ENCODE measurements around the gene ENC1.

- no peak for TF ChIP-seq EZH2 (IDR thresholded peaks at IDR 0.05; ENCODE audit: insufficient read depth, poor library complexity, severe bottlenecking)
- TF ChIP-seq EZH2phosphoT487 (IDR thresholded peaks at IDR 0.05; ENCODE audit: insufficient read depth, low read depth), result no peak
These were observed 53.7 kb downstream of the ENC1 start for GRCh38 chr5:74586856-74587255.
